Measurements from ENCODE around the gene PROK2.

The PROK2 gene

DNA sequence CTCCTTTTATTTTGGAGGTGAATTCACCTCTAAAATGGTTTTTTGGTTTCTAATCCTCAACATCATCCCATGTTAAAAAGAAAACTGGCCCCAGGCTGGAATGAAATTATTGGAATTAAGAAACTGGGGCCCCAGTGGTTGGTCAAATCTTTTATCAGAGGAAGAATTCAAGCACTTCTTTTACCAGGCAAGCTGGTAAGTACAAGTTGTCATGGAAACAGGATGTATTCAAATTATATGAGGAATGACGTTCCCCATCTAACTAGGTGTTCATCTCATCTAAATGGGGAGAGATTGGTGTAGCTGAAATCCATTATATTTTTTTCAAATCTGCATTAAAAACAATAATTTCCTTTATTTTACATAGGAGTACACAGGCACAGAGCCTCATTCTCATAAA lies 50.1 kb downstream of the PROK2 start:
- no peak for DNase-seq (ENCODE audit: low read depth in 2 of 2)

DNA sequence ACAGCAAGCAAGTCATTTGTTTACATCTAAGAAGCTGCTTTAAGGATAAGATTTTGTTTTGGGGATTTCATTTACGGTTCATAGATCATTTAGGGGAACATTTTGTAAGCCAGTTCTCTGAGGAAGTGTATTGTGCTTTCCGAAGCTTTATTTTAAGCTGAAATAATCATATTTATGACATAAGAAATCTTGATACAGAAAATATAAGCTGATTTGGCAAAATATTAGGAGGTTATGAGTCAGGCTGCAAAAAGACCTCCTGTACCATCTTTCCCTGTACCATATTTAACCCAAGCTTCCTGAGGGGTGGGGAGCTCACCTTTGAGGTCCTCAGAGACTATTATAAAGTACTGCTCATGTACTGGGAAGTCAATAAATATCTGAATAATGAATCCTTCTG lies 51.6 kb downstream of the PROK2 start:
- DNase-seq (ENCODE audit: low read depth in 2 of 2): no peak

DNA sequence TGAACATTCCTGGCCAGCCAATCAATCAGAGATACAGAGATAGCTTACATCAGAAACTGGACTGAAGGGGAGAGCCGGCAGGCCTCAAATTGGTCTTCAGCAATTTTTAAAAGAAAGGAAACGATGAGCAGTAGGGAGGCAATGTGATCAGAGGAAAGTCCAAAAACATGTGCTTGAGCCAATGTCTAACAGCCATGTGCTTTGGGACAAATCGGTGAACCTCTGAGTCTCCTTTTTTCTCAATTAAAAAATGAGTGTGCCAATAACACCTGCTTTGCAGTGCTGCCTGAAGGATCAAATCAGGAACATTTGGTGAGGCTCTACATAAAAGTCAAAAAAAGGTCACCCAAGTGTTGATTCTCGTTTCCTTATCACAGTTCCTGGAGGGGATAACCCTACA lies 52.3 kb downstream of the PROK2 start:
- no peak for DNase-seq (ENCODE audit: low read depth in 2 of 2)

GRCh38 chr3:71728632-71729342 lies 56.2 kb downstream of the PROK2 start:
- DNase-seq (ENCODE audit: low read depth in 2 of 2): no peak

DNA sequence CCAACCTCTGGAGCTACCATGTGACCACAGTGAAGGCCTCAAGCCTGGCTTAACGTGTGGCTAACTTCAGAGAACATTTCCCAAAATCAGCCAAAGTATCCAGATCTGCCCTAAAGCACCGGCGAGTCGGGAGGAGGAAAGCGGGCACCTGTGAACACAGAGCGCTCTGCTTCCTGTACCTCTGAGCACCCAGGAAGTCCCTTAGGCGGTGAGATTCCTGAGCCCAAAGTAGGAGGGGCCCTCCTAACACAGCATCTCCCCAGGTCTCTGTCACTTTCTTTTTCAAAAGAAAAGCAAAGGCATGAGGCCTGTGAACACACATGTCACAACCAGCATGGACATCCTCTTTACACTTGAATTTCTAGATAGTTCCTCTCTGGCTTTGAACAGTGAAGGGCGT lies 58.8 kb downstream of the PROK2 start:
- no peak for DNase-seq (ENCODE audit: low read depth in 2 of 2)

- no peak for DNase-seq (ENCODE audit: low read depth in 2 of 2)
Measured at GRCh38 chr3:71725271-71725991, 59.5 kb downstream of the PROK2 start, which contains the start of gene EIF4E3. Gene EIF4E3, minus strand, starts transcription at chr3:71725402. Its CDS starts 35 bp downstream, at chr3:71725367.

DNA sequence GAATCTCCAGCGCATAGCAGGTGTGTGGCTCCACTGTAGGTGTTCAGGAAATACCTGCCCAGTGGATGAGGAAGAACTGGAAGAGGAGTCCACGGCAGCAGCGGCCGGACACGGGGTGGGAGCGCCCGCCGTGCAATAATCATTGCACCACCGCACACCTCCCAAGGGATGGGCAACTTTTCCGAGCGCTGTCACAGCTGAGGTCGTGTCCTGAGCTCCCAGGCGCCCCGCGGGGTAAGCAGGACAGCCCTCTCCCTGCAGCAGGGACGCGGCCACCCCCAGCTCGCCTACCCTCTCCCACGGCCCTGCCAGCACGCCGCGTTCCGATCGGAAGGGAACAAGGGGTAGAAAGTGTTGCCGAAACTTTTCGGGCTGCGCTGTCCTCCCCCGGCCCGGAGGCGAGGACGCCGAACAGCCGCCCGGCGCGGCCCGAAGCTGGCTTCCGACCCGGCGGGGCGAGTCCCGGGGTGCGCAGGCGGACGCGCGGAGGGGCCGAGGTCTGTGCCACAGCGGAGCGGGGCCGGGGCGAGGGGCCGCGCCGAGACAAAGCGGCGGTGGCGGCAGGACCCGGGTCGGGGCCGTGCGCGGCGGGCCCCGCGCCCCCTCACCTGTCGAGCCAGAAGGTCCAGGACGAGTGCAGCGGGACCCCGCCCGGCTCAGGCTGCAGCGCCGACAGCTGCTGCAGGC lies 60.2 kb downstream of the PROK2 start:
- DNase-seq (ENCODE audit: low read depth in 2 of 2): peak in 1 of 2 donors; percentile 28

GRCh38 chr3:71724171-71724453 lies 60.8 kb downstream of the PROK2 start:
- DNase-seq (ENCODE audit: low read depth in 2 of 2): no peak

- DNase-seq (ENCODE audit: low read depth in 2 of 2): no peak
Measured at GRCh38 chr3:71723452-71724170, 61.3 kb downstream of the PROK2 start.

DNA sequence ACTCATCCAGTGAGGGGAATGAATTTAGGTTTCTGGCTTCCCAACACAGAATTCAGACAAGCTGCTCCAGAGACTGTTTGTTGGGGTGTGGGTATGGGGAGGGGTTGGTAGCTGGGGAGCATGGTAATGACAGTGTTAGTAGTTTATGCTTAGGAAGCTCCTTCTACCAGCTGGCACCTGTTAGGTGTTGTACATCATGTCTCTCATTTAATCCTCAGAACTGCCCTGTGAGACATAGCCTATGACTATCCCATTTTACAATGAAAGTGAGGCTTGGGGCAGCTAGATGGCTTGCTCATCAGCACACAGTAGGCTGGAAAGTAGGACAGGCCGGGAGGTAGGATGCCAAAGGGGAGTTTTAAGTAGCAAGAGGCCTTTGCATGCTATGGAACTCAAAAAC lies 62.3 kb downstream of the PROK2 start:
- no peak for DNase-seq (ENCODE audit: low read depth in 2 of 2)

Data from stimulated activated CD8-positive, alpha-beta memory T cell treated with anti-CD3 and anti-CD28 coated beads, Interleukin-2, amount 100 ng/mL, for 48 hours (primary cell).